A549 treated with ZK216348 at 1 μM for 4 hours (cell line): ENCODE data around the gene SMIM29. TPM values are rescaled to one million over a fixed set of nuclear protein-coding genes. Genes with fewer than 3 reads are reported as not detected.

ENCODE experiments used
- total RNA-seq: library from RNA; stranded (reverse); fragments of 200-300 nt; extraction: Qiagen RNA extraction; gene quantifications from 5 replicates; pipeline ENCODE4 v1.2.3, GENCODE V29; 2022; ENCODE audit warnings: low read depth

Gene SMIM29
- total RNA-seq, result 16.6 to 29.9 TPM (median 25.5 TPM) in 5 replicates

GRCh38 chr6:34248727-34249468 lies at the start of gene SMIM29:
TSS of gene SMIM29 (minus strand) at chr6:34249006. CDS start at chr6:34247791, 1,215 bp downstream.

DNA sequence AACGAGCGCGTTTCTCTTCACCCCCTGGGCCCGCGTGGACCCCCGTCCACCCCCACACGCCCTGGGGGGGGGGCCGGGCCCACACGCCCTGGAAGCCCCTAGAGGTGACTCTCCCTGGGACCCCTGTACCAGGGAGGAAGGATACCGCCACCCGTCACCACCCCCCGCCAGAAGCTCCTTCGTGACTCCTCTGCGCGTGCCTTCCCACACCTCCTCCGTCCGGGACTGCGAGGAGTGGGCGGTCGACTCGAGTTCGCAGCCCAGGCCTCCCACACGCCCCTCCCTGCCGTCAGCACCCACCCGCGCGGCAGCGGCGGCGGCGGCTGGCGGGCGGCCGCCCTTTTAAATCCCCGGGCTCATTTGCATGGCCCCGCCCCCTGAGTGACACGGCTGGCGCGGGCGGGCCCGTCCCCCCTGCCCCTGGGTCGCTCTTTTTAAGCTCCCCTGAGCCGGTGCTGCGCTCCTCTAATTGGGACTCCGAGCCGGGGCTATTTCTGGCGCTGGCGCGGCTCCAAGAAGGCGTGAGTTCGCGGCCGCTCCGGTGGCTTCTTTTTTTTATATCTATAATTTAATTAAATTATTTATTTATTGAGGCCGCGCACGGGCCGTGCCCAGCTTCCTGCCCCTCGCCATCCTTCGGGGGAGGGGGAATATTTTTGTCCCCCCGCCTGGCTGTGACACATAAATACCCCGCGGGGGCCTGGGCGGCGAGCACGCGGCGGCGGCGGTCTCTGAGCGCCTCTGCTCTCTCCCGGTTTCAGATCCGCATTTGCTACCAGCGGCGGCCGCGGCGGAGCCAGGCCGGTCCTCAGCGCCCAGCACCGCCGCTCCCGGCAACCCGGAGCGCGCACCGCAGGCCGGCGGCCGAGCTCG lies 12.1 kb downstream of the SMIM29 start, which contains the start of gene HMGA1:
TSS of gene HMGA1 (plus strand) at position 431 of the 873 bp plus-strand sequence. CDS start 3,908 bp downstream, outside the sequence.

Other genes starting within 250 kb of the SMIM29 start
- gene GRM4, start 102.9 kb downstream of the SMIM29 start, total RNA-seq, result 0.09 to 0.17 TPM (median 0.16 TPM) in 4 of 5 replicates, not detected in the other
- gene HMGA1, start 12.1 kb downstream of the SMIM29 start, total RNA-seq, result 396 to 621 TPM (median 581 TPM) in 5 replicates
- 5.8 to 8.8 TPM (median 6.3 TPM) in 5 replicates for gene NUDT3, start 143.7 kb upstream of the SMIM29 start, total RNA-seq
- gene RPS10, start 177.1 kb upstream of the SMIM29 start, total RNA-seq, result 1,927 to 2,352 TPM (median 2,044 TPM) in 5 replicates
- gene PACSIN1, start 217.1 kb upstream of the SMIM29 start, total RNA-seq, result 0.06 to 0.17 TPM in 2 of 5 replicates, not detected in the others